Fibroblast of mammary gland (primary cell): ENCODE data around the gene PROCA1.

Experiments
- DNase-seq: peaks from one replicate; pipeline ENCODE4 v3.0.0-alpha.2; 2010; ENCODE audit warnings: low read depth
- H3K4me3 ChIP-seq: 2 replicates; pipeline ENCODE4 v1.5.1; 2011; ENCODE audit warnings: low read depth, mild to moderate bottlenecking, low read length, moderate library complexity; ENCODE audit not compliant: control insufficient read depth
- CTCF ChIP-seq: conservative IDR thresholded peaks from 2 replicates; pipeline ENCODE4 v1.5.1; 2011; ENCODE audit warnings: low read depth, low read length, inconsistent platforms; ENCODE audit not compliant: control insufficient read depth, insufficient read depth

The PROCA1 gene

GRCh38 chr17:28747051-28747691, 35.5 kb upstream of the PROCA1 start:
- no peak for DNase-seq
- no peak for TF ChIP-seq CTCF
- no peak overlapping the region for H3K4me3 ChIP-seq

- no peak overlapping the region for H3K4me3 ChIP-seq
- no peak for TF ChIP-seq CTCF
- DNase-seq, result no peak
Measured at GRCh38 chr17:28746611-28747050, 34.9 kb upstream of the PROCA1 start.

- no peak for DNase-seq
- H3K4me3 ChIP-seq, result peak overlapping the region; percentile 85
- no peak for TF ChIP-seq CTCF
Measured at GRCh38 chr17:28745786-28746411, 34.2 kb upstream of the PROCA1 start.

- TF ChIP-seq CTCF, result no peak
- DNase-seq, result peak; percentile 39
Measured at GRCh38 chr17:28744972-28745785, 33.5 kb upstream of the PROCA1 start.

GRCh38 chr17:28744104-28744971, 32.6 kb upstream of the PROCA1 start:
- peak; percentile 29 for DNase-seq
- H3K4me3 ChIP-seq, result peak overlapping the region; percentile 85
- no peak for TF ChIP-seq CTCF

More at GRCh38 chr17:28744972-28745785, 33.5 kb upstream of the PROCA1 start:
- H3K4me3 ChIP-seq, result peak overlapping the region; percentile 85
